Parathyroid adenoma (tissue), 2 donors: Measurements from ENCODE around the gene ADD2.

Experiments
- H2AFZ ChIP-seq: fragments of 300-600 bp; sonication (generic); one replicate; pipeline ENCODE4 v1.7.0; 2017; ENCODE audit warnings: antibody characterized with exemption, mild to moderate bottlenecking
- H3K27ac ChIP-seq: fragments of 300-600 bp; sonication (generic); one replicate; pipeline ENCODE4 v1.7.0; 2017
- H3K27me3 ChIP-seq: fragments of 300-600 bp; sonication (generic); one replicate; pipeline ENCODE4 v1.7.0; 2017; ENCODE audit warnings: low read length; ENCODE audit not compliant: control insufficient read depth, insufficient read depth
- H3K36me3 ChIP-seq: fragments of 300-600 bp; sonication (generic); one replicate; pipeline ENCODE4 v1.7.0; 2017; ENCODE audit warnings: low read length; ENCODE audit not compliant: control insufficient read depth, insufficient read depth
- H3K4me1 ChIP-seq: fragments of 300-600 bp; sonication (generic); one replicate; pipeline ENCODE4 v1.7.0; 2017; ENCODE audit warnings: control low read depth
- H3K4me2 ChIP-seq: fragments of 300-600 bp; sonication (generic); one replicate; pipeline ENCODE4 v1.7.0; 2017; ENCODE audit warnings: low read length
- H3K4me3 ChIP-seq: fragments of 300-600 bp; sonication (generic); one replicate; pipeline ENCODE4 v1.7.0; 2017; ENCODE audit warnings: low read depth, low read length
- H3K79me2 ChIP-seq: fragments of 300-600 bp; sonication (generic); one replicate; pipeline ENCODE4 v1.7.0; 2017; ENCODE audit warnings: control low read depth
- H3K9ac ChIP-seq: fragments of 300-600 bp; sonication (generic); one replicate; pipeline ENCODE4 v1.7.0; 2017; ENCODE audit warnings: mild to moderate bottlenecking
- H3K9me3 ChIP-seq: fragments of 300-600 bp; sonication (generic); one replicate; pipeline ENCODE4 v1.7.0; 2017; ENCODE audit warnings: low read length; ENCODE audit not compliant: control insufficient read depth
- TF ChIP-seq, protein P1 (sequence below): fragments of 300-600 bp; sonication (generic); IDR thresholded peaks from one replicate; pipeline ENCODE4 v1.7.0; 2017; ENCODE audit warnings: antibody characterized with exemption, mild to moderate bottlenecking
- donor health status: primary hyperparathyroidism.

Gene ADD2

GRCh38 chr2:70723286-70723885 is 44.6 kb downstream of the ADD2 start:
- Histone ChIP-seq H3K36me3 (no peaks in the 10 kb centered on the region), H3K4me2 (no peak overlapping the region), H3K79me2 (no peaks in the 10 kb centered on the region), H2AFZ (no peak overlapping the region), H3K9ac (no peak overlapping the region), H3K27me3 (no peaks in the 10 kb centered on the region), H3K9me3 (no peaks in the 10 kb centered on the region), H3K4me3 (no peak overlapping the region), H3K4me1 (peaks cover 4% of the 10 kb centered on the region), H3K27ac (no peak overlapping the region)
- TF ChIP-seq, protein P1, sequence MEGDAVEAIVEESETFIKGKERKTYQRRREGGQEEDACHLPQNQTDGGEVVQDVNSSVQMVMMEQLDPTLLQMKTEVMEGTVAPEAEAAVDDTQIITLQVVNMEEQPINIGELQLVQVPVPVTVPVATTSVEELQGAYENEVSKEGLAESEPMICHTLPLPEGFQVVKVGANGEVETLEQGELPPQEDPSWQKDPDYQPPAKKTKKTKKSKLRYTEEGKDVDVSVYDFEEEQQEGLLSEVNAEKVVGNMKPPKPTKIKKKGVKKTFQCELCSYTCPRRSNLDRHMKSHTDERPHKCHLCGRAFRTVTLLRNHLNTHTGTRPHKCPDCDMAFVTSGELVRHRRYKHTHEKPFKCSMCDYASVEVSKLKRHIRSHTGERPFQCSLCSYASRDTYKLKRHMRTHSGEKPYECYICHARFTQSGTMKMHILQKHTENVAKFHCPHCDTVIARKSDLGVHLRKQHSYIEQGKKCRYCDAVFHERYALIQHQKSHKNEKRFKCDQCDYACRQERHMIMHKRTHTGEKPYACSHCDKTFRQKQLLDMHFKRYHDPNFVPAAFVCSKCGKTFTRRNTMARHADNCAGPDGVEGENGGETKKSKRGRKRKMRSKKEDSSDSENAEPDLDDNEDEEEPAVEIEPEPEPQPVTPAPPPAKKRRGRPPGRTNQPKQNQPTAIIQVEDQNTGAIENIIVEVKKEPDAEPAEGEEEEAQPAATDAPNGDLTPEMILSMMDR: no peak

- Histone ChIP-seq H3K27me3 (no peaks in the 10 kb centered on the region), H2AFZ (no peak overlapping the region), H3K4me1 (peaks cover 4% of the 10 kb centered on the region), H3K79me2 (no peaks in the 10 kb centered on the region), H3K4me2 (no peak overlapping the region), H3K9me3 (no peaks in the 10 kb centered on the region), H3K36me3 (no peaks in the 10 kb centered on the region), H3K27ac (no peak overlapping the region), H3K4me3 (no peak overlapping the region), H3K9ac (no peak overlapping the region)
- TF ChIP-seq, protein P1: no peak
Measured at GRCh38 chr2:70720124-70720523, 47.9 kb downstream of the ADD2 start.

- H3K27me3 ChIP-seq: no peaks in the 10 kb centered on the region
- H3K36me3 ChIP-seq: no peaks in the 10 kb centered on the region
- no peak overlapping the region for H2AFZ ChIP-seq
- H3K9ac ChIP-seq: no peak overlapping the region
- peaks cover 4% of the 10 kb centered on the region for H3K4me1 ChIP-seq
- no peak overlapping the region for H3K27ac ChIP-seq
- TF ChIP-seq, protein P1: no peak
- H3K4me2 ChIP-seq: no peak overlapping the region
- H3K4me3 ChIP-seq: no peak overlapping the region
- H3K79me2 ChIP-seq: no peaks in the 10 kb centered on the region
- no peaks in the 10 kb centered on the region for H3K9me3 ChIP-seq
Measured at GRCh38 chr2:70719231-70719630, 48.8 kb downstream of the ADD2 start.

DNA sequence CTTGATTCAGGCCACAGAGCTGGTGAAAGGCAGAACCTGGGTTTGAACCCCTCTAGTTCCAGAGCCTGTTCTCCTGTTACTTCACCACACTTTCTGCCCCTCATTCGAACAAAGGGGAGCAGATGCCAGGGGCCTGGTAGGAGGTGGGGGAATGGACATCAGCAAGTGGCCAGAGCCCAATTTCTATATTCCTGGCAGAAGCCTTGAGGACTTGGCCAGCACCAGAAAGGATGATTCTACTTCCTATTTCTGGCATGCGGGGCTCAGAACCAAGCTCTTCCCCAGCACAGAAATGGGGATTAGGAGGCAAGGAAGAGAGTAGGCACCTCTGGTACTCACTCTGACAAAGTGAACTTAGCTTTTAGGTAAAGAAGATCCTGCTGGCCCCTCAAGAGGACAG is 49.3 kb downstream of the ADD2 start:
- H3K9ac ChIP-seq: no peak overlapping the region
- TF ChIP-seq, protein P1: no peak
- no peaks in the 10 kb centered on the region for H3K27me3 ChIP-seq
- H3K4me2 ChIP-seq: no peak overlapping the region
- H3K36me3 ChIP-seq: no peaks in the 10 kb centered on the region
- peaks cover 4% of the 10 kb centered on the region for H3K4me1 ChIP-seq
- H3K27ac ChIP-seq: no peak overlapping the region
- H3K4me3 ChIP-seq: no peak overlapping the region
- H3K9me3 ChIP-seq: no peaks in the 10 kb centered on the region
- H3K79me2 ChIP-seq: no peaks in the 10 kb centered on the region
- H2AFZ ChIP-seq: no peak overlapping the region

GRCh38 chr2:70718241-70718640 is 49.8 kb downstream of the ADD2 start:
- Histone ChIP-seq H3K4me2 (no peak overlapping the region), H3K4me3 (no peak overlapping the region), H3K4me1 (peaks cover 4% of the 10 kb centered on the region), H2AFZ (no peak overlapping the region), H3K9me3 (no peaks in the 10 kb centered on the region), H3K9ac (no peak overlapping the region), H3K36me3 (no peaks in the 10 kb centered on the region), H3K79me2 (no peaks in the 10 kb centered on the region), H3K27me3 (no peaks in the 10 kb centered on the region), H3K27ac (no peak overlapping the region)
- TF ChIP-seq, protein P1: no peak
